Kidney epithelial cell (primary cell): Measurements from ENCODE around the gene EHD4. TPM values are rescaled to one million over a fixed set of nuclear protein-coding genes. Genes with fewer than 3 reads are reported as not detected.

Source experiments
- DNase-seq: peaks from one replicate; pipeline ENCODE4 v3.0.0-alpha.2; 2010; ENCODE audit warnings: low read depth
- H3K27me3 ChIP-seq: 2 replicates; pipeline ENCODE4 v1.6.0; 2011; ENCODE audit warnings: low read length; ENCODE audit not compliant: control insufficient read depth, insufficient read depth
- H3K36me3 ChIP-seq: 2 replicates; pipeline ENCODE4 v1.5.1; 2011; ENCODE audit warnings: low read length; ENCODE audit not compliant: control insufficient read depth, insufficient read depth
- H3K4me3 ChIP-seq: 2 replicates; pipeline ENCODE4 v1.5.1; 2011; ENCODE audit warnings: low read depth, mild to moderate bottlenecking, control low read depth, low read length
- total RNA-seq: library from RNA; depleted of rRNA; stranded (reverse); fragments of >200 nt; gene quantifications from 2 replicates; pipeline ENCODE4 v1.2.3, GENCODE V29; 2015
- TF ChIP-seq, protein P1 (sequence below): IDR thresholded peaks from 2 replicates; pipeline ENCODE4 v1.5.1; 2011; ENCODE audit warnings: mild to moderate bottlenecking, moderate library complexity, low read length, control low read depth, inconsistent platforms; ENCODE audit not compliant: insufficient read depth, poor library complexity, severe bottlenecking

The EHD4 gene
- total RNA-seq, 1 donor from 2014 or later, result 30.1 TPM

DNA sequence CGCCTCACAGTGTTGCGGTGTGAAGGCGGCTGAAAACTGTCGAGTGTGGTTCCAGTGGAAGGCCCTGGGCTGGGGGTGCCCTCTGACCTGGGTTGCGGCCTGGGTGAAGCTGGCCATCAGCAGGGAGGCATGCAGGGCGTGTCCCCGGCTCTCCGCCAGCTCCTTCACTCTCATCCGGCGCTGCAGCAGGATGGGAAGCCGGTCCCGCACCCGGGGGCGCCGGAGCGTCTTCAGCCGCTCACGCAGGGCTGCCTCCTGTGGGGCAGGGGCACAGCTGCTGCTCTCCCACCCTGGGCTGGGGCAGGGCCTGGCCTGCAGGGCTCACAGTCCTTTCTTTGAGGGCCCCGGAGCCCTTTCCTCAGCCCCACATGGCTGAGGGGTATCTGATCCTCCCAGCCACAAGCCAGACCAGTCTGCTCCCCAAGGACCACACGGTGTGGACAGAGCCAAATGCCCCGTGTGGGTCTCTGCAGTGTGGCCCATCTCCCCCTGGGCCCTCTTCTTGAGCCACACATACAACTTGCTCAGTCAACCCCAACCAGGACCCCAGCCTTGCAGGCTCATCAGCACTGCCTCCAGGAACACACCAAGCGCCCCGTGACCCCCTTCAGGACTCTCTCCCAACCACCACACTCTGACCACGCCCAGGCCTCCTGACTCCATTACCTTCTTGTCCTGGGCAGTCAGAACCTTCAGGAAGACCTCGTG lies 105.3 kb downstream of the EHD4 start:
- DNase-seq, result no peak
- H3K27me3 ChIP-seq, result peaks cover under 1% of the 10 kb centered on the region
- H3K4me3 ChIP-seq, result no peak overlapping the region
- H3K36me3 ChIP-seq, result no peaks in the 10 kb centered on the region
- TF ChIP-seq, protein P1, sequence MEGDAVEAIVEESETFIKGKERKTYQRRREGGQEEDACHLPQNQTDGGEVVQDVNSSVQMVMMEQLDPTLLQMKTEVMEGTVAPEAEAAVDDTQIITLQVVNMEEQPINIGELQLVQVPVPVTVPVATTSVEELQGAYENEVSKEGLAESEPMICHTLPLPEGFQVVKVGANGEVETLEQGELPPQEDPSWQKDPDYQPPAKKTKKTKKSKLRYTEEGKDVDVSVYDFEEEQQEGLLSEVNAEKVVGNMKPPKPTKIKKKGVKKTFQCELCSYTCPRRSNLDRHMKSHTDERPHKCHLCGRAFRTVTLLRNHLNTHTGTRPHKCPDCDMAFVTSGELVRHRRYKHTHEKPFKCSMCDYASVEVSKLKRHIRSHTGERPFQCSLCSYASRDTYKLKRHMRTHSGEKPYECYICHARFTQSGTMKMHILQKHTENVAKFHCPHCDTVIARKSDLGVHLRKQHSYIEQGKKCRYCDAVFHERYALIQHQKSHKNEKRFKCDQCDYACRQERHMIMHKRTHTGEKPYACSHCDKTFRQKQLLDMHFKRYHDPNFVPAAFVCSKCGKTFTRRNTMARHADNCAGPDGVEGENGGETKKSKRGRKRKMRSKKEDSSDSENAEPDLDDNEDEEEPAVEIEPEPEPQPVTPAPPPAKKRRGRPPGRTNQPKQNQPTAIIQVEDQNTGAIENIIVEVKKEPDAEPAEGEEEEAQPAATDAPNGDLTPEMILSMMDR, result no peak

DNA sequence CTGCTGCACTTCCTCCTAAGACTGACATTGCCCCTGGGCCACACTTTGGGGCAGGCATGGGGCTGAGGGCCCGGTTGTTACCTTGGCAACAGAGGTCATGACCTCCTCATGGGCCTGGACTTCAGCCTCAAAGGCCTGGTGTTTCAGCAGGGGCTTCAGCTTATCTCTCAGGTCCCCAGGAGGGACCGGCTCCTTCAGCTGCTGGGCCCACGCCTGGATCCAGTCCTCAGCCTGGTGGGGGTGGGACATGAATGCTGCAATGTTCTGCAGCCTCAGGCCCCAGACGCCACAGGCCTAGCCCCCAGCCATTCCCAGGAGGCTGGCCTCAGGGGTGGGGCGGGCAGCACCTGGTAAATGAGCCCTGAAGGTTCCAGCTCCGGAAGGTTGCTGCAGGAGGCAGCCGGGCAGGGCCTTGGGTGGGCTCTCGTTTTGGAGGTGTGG lies 106.1 kb downstream of the EHD4 start:
- Histone ChIP-seq H3K36me3 (no peaks in the 10 kb centered on the region), H3K27me3 (peaks cover 3% of the 10 kb centered on the region), H3K4me3 (no peak overlapping the region)
- TF ChIP-seq, protein P1, result no peak
- DNase-seq, result no peak

DNA sequence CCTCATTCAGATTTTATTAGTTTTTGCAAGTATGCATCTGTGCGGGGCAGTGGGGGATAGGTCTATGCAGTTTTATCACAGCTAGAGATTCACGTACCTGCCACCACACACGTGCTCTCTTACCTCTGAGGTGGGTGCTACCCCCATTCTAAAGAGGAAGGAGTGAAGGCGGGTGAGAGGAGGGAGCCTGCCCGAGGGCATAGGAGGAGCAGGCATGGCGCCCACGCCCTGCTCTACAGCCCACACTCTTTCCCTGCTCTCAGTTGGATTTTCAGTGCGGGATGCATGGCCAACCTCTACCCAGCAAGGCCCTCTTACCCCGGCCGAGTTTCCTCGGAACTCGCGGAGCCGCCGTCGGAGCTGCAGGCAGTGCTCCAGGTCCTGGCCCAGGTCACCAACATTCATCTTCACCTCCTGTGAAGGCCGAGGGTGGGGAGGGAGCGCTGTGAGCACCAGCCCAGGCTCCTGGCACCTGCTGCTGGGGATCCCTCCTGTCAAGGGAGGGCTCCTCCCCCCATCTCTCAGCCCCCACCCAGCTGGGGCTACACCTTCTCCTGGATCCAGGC lies 106.8 kb downstream of the EHD4 start:
- Histone ChIP-seq H3K4me3 (no peak overlapping the region), H3K27me3 (peaks cover 3% of the 10 kb centered on the region), H3K36me3 (no peaks in the 10 kb centered on the region)
- no peak for DNase-seq
- TF ChIP-seq, protein P1, result no peak

DNA sequence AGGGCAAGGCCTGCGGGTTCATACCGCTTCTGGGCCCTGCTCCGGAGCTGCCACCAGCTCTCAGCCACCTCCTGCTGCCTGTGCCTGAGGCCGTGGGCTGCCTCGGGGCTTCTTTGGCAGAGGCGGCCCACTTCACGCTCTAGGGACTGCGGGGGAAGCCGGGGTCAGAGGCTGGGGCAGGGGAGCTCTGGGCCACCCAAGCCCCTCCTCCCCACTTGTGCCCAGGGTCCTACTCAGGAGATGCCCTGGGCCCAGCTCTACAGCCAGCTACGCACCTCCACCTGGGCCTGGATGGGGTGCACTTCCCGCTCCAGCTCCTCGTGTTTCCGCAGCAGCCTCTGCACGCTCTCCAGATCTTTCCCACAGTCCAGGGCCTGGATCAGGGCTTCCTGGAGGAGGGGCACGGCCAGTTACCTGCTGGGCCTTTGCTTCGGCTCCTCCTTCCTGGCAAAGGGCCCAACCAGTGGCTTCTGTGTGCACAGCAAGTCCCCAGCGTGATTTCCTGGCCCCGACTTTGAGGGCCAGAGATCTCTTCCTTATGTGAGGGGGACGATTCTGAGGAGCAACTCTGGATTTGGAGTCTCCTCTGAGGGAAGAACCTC lies 109.7 kb downstream of the EHD4 start:
- no peak for DNase-seq
- TF ChIP-seq, protein P1, result no peak
- peaks cover 3% of the 10 kb centered on the region for H3K27me3 ChIP-seq
- H3K4me3 ChIP-seq, result no peak overlapping the region
- H3K36me3 ChIP-seq, result no peaks in the 10 kb centered on the region

DNA sequence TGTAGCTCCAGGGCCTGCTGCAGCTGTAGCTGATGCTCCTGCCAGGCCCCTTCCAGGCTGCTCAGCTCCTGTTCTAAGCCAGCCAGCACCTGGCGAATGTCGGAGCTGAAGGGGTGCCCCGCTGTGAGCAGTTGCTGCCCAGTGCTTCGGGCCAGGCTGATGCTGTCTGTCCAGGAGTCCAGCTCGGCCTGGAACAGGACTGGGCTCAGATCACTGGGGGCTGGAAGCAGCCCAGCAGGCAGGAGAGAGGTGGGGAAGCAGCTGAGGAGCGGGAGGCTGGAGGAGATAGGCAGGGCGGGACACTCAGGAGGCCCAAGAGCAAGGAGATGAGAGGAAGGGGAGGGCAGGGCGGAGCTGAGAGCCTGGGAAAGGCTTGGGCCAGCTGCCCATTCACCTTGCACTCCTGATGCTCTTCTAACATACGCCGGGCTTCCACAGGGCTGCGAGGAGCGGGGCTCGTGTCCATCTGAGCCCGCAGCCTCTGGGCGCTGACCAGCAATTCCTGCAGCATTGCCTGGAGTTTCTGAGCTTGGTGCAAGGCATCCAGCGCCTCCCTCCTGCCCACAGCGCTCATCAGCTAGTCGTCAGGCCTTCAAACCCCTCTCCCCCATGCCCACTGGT lies 110.5 kb downstream of the EHD4 start:
- H3K27me3 ChIP-seq, result peaks cover 3% of the 10 kb centered on the region
- no peak overlapping the region for H3K4me3 ChIP-seq
- TF ChIP-seq, protein P1, result no peak
- H3K36me3 ChIP-seq, result no peaks in the 10 kb centered on the region
- no peak for DNase-seq
